Activated naive CD8-positive, alpha-beta T cell treated with anti-CD3 and anti-CD28 coated beads, Interleukin-2, amount 50 U/mL, for 16 hours (primary cell): ENCODE results near the gene MRPL48.

Experiments
- DNase-seq: peaks from one replicate; pipeline ENCODE4 v3.0.0-alpha.2; 2020; ENCODE audit warnings: low read depth, low spot score

Gene MRPL48

DNA sequence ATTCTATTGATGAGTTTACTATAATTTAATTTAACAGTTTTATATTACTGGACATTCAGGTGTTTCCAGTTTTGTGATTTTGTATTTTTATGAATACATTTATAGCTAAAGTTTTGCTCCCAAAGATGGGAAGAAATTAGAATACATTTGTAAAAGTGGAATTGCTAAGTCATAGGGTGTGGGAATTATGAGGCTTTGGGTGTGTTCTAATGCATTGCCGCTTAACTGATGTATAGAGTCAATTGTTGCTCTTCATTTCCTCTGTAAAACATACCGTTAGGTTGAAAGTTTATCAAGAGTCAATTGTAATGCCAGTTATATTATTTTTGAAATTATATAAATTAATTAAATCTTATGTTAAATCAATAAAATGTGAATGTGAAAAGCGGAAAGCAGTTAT lies 105.4 kb downstream of the MRPL48 start:
- no peak for DNase-seq

DNA sequence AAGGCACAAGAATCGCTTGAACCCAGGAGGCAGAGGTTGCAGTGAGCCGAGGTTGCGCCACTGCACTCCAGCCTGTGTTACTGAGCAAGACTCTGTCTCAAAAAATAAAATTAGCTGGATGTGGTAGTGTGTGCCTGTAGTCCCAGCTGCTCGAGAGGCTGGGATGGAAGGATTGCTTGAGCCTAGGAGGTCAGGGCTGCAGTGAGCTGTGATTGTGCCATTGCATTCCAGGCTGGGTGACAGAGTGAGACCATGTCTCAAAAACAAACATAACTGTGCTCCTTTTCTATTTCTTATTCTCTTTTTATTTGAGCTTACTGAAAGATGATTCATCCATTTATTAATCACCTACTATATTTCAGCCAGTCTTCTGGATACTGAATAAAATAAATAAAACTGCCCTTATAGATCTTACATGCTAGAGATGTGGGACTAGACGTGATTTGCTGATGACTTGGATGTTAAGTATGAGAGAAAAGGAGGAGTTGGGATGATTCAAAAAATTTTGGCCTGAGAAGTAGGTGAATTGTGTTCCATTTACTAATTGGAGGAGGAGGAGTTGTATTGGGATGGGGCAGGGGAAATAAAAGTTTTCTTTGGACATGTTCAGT lies 107.2 kb downstream of the MRPL48 start:
- no peak for DNase-seq

GRCh38 chr11:73902303-73902702 lies 114.6 kb downstream of the MRPL48 start:
- no peak for DNase-seq

DNA sequence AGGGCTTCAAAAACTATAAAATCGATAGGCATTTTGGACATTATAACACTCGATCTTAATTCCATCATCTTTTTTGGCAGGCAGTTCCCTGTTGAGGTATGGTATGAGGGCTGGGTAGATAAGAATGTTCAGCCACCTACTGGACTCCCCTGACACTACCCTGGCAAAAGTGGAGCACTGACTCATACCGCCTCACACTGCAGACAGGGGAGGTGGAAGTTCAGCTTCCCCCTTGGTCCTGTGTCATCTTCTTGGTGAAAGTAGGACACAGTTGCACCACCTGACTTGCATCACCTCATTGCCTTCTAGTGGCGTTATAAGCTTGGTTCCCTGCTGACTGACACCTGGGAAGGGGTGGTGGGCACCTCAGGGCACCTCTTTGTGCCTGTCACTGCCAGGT lies 119.5 kb downstream of the MRPL48 start:
- no peak for DNase-seq

DNA sequence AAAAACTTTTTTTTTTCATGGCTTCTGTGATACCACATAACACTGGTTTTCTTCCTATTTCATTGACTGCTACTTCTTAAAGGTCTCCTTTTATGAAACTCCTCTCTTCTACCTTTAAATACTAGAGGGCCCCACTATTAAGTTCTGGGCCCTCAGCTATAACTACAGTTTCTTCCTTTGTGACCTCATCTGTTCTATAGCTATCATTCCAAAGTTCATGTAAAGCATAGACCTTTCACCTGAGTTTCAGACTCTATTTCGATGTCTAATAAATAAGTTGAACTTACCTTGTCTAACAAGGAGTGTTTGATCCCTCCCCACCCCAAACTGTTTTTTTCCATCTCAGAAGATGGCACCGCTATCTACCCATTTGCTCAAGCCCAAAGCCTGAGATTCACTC lies 124.4 kb downstream of the MRPL48 start:
- no peak for DNase-seq

GRCh38 chr11:73913472-73913871 lies 125.8 kb downstream of the MRPL48 start:
- no peak for DNase-seq

GRCh38 chr11:73914284-73914683 lies 126.6 kb downstream of the MRPL48 start:
- no peak for DNase-seq
